Measurements from ENCODE around the gene MROH9. TPM values are rescaled to one million over a fixed set of nuclear protein-coding genes. Genes with fewer than 3 reads are reported as not detected.

MROH9 gene
- total RNA-seq, 1 donor from 2014 or later, result not detected

DNA sequence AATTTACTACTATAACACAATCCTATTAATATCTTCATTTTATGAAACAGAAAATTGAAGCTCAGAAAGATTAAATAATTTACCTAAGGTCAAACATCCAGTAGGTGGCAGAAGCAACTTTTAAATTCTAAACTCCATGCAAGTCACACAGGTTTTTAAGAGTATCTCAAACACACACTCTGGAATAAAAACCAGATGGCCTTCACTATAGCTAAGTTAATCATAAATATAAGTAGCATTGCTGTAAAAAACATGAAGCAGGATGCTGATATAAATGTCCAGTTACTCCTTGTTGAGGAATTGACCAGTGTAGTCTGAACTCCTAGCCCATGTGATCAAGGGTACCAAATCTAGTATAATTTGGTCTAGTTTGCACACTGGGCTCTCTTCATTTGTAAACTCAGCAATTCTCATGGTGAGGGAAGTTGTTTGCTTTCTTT is 146.0 kb downstream of the MROH9 start:
- no peak overlapping the region for H3K4me3 Mint-ChIP-seq (ENCODE audit: unreplicated experiment)
- peak overlapping the region; percentile 65 for H3K27ac Mint-ChIP-seq (ENCODE audit: unreplicated experiment)
- TF ChIP-seq, protein P1, sequence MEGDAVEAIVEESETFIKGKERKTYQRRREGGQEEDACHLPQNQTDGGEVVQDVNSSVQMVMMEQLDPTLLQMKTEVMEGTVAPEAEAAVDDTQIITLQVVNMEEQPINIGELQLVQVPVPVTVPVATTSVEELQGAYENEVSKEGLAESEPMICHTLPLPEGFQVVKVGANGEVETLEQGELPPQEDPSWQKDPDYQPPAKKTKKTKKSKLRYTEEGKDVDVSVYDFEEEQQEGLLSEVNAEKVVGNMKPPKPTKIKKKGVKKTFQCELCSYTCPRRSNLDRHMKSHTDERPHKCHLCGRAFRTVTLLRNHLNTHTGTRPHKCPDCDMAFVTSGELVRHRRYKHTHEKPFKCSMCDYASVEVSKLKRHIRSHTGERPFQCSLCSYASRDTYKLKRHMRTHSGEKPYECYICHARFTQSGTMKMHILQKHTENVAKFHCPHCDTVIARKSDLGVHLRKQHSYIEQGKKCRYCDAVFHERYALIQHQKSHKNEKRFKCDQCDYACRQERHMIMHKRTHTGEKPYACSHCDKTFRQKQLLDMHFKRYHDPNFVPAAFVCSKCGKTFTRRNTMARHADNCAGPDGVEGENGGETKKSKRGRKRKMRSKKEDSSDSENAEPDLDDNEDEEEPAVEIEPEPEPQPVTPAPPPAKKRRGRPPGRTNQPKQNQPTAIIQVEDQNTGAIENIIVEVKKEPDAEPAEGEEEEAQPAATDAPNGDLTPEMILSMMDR (IDR thresholded peaks at IDR 0.05), result peak; percentile 65
- DNase-seq (ENCODE audit: extremely low spot score, unreplicated experiment), result no peak
- peaks cover 16% of the 10 kb centered on the region for H3K4me1 Mint-ChIP-seq (ENCODE audit: unreplicated experiment)
- H3K9me3 Mint-ChIP-seq (ENCODE audit: unreplicated experiment), result peaks cover 6% of the 10 kb centered on the region
- no peaks in the 10 kb centered on the region for H3K36me3 Mint-ChIP-seq (ENCODE audit: unreplicated experiment)
- no peaks in the 10 kb centered on the region for H3K27me3 Mint-ChIP-seq (ENCODE audit: unreplicated experiment)

DNA sequence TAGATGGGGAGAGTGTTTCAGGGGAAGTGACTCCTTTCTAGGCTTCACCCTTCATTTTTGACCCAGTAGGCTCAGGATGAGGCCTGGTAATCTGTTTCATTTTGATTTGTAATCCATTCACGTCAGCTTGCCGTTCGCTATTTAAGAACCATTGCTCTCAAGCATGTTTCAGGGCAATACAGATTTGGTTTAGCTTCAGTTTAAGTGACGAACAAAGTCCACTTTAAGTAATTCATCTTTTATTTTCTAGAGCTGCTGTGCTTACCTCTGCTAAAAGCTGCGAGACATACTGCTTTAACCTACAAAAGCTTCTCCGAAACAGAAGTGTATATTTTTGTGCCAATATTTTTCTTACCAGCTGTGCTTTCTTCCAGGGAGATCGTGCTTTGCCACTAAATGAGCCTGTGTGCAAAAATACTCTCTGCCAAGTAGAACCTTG is 146.4 kb downstream of the MROH9 start:
- no peaks in the 10 kb centered on the region for H3K36me3 Mint-ChIP-seq (ENCODE audit: unreplicated experiment)
- H3K9me3 Mint-ChIP-seq (ENCODE audit: unreplicated experiment), result peaks cover 6% of the 10 kb centered on the region
- TF ChIP-seq, protein P1 (IDR thresholded peaks at IDR 0.05), result no peak
- no peaks in the 10 kb centered on the region for H3K27me3 Mint-ChIP-seq (ENCODE audit: unreplicated experiment)
- H3K27ac Mint-ChIP-seq (ENCODE audit: unreplicated experiment), result peak overlapping the region; percentile 65
- H3K4me1 Mint-ChIP-seq (ENCODE audit: unreplicated experiment), result peaks cover 16% of the 10 kb centered on the region
- no peak for DNase-seq (ENCODE audit: extremely low spot score, unreplicated experiment)
- H3K4me3 Mint-ChIP-seq (ENCODE audit: unreplicated experiment), result no peak overlapping the region

DNA sequence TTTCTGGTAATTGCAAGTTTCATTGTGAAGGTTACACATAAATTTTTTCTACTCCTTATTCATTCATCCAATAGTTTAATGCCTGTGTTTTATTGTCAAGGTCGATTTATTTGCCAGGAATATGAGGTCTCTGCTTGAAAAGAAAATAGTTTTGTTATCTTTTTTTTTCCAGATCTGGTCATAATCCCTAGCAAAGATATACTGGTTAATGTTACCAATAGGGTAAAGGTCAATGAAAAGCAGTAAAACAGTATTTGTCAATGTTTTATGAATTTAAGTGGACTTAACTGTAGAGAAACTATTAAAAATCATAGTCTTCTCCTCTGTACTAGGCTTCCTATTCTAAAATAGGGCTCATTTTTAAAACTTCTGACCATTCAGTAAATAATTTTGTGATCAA is 147.3 kb downstream of the MROH9 start:
- Mint-ChIP-seq H3K27ac (ENCODE audit: unreplicated experiment) (no peak overlapping the region), H3K27me3 (ENCODE audit: unreplicated experiment) (peaks cover 3% of the 10 kb centered on the region), H3K36me3 (ENCODE audit: unreplicated experiment) (no peaks in the 10 kb centered on the region), H3K9me3 (ENCODE audit: unreplicated experiment) (peaks cover 6% of the 10 kb centered on the region), H3K4me1 (ENCODE audit: unreplicated experiment) (peaks cover 16% of the 10 kb centered on the region), H3K4me3 (ENCODE audit: unreplicated experiment) (no peak overlapping the region)
- TF ChIP-seq, protein P1 (IDR thresholded peaks at IDR 0.05), result no peak
- DNase-seq (ENCODE audit: extremely low spot score, unreplicated experiment), result no peak

DNA sequence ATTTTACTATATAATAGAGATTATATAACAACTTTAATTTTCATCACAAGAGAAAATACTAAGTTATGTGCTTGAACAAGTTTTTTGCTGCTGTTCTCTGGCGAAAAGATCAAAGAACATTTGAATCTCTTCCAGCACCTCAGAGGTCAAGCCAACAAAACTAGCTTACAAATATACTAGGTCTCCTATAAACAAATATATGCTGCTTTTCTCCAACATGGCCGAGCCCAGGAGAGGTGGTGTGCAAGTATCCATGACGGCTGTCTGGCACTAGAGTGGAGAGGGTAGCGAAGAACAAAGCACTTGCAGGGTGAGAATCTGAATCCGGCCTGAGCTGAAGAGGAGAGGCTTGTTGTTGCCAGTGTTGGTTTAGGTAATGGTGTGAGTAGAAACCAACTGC is 147.9 kb downstream of the MROH9 start:
- peaks cover 3% of the 10 kb centered on the region for H3K27me3 Mint-ChIP-seq (ENCODE audit: unreplicated experiment)
- H3K9me3 Mint-ChIP-seq (ENCODE audit: unreplicated experiment), result peaks cover 6% of the 10 kb centered on the region
- TF ChIP-seq, protein P1 (IDR thresholded peaks at IDR 0.05), result no peak
- DNase-seq (ENCODE audit: extremely low spot score, unreplicated experiment), result no peak
- H3K4me1 Mint-ChIP-seq (ENCODE audit: unreplicated experiment), result peaks cover 16% of the 10 kb centered on the region
- no peaks in the 10 kb centered on the region for H3K36me3 Mint-ChIP-seq (ENCODE audit: unreplicated experiment)
- no peak overlapping the region for H3K27ac Mint-ChIP-seq (ENCODE audit: unreplicated experiment)
- H3K4me3 Mint-ChIP-seq (ENCODE audit: unreplicated experiment), result no peak overlapping the region

DNA sequence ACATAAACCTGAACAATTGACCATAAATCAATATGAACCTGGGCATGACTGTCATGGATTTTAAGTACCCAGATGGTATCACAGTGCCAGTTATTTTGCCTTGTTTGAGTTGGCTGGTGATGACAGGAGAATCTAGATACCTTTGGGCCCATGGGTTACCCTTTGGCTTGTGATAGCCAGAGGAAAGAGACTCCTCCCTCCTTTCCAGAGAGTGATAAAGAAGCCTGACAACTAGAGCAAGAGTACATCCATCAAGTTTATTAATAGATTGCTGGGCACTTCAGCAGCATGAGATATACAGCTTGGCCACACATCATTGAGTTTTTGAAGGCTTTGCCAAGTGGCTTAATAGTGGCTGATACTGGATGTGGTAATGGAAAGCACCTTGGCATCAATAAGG is 148.8 kb downstream of the MROH9 start:
- DNase-seq (ENCODE audit: extremely low spot score, unreplicated experiment), result no peak
- Mint-ChIP-seq H3K27ac (ENCODE audit: unreplicated experiment) (no peak overlapping the region), H3K4me3 (ENCODE audit: unreplicated experiment) (no peak overlapping the region), H3K4me1 (ENCODE audit: unreplicated experiment) (peaks cover 16% of the 10 kb centered on the region), H3K9me3 (ENCODE audit: unreplicated experiment) (peaks cover 6% of the 10 kb centered on the region), H3K27me3 (ENCODE audit: unreplicated experiment) (peaks cover 3% of the 10 kb centered on the region), H3K36me3 (ENCODE audit: unreplicated experiment) (no peaks in the 10 kb centered on the region)
- TF ChIP-seq, protein P1 (IDR thresholded peaks at IDR 0.05), result no peak

Measured in osteocyte (in vitro differentiated cells).